ENCODE data around the gene ENGASE. TPM values are rescaled to one million over a fixed set of nuclear protein-coding genes. Genes with fewer than 3 reads are reported as not detected.

The ENGASE gene
- total and polyA plus RNA-seq, 2 experiments from 2014 or later, result 9.0 to 27.1 TPM

DNA sequence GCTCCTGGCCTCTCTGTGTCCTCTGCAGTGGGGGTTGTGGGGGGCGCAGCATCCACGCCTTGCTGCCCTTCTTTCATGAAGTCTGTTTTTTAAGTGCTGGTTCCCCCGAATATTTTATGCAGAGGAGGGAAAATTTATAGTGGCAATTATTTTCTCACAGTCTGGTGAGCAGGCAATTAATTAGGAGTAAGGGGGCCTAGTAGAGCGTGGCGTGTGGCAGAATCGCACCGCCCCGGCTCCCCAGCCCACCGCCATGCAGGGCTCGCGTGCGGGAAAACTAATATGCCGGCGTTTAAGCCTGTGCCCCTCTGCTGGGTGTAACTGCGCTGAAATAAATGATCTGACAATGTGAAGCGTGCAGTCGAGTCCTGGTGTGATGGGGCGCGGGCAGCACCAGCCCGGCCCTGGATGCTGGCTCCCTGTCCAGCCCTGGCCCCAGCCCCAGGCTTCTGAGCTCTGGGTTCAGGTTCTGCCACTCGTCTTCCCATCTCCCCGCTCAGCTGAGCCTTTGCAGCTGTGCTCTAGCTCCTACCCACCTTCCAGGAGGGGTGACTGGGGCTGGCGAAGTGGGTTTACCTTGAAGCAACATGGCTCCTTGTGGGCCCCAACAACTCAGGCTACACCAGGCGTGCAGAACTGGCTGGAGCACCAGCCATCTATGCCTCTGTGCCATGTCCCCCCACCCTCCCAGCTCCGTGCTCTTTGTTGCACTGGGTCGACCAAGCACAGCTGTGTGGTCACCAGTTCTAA lies 13.8 kb downstream of the ENGASE start (continued):
- TF ChIP-seq, protein P1, sequence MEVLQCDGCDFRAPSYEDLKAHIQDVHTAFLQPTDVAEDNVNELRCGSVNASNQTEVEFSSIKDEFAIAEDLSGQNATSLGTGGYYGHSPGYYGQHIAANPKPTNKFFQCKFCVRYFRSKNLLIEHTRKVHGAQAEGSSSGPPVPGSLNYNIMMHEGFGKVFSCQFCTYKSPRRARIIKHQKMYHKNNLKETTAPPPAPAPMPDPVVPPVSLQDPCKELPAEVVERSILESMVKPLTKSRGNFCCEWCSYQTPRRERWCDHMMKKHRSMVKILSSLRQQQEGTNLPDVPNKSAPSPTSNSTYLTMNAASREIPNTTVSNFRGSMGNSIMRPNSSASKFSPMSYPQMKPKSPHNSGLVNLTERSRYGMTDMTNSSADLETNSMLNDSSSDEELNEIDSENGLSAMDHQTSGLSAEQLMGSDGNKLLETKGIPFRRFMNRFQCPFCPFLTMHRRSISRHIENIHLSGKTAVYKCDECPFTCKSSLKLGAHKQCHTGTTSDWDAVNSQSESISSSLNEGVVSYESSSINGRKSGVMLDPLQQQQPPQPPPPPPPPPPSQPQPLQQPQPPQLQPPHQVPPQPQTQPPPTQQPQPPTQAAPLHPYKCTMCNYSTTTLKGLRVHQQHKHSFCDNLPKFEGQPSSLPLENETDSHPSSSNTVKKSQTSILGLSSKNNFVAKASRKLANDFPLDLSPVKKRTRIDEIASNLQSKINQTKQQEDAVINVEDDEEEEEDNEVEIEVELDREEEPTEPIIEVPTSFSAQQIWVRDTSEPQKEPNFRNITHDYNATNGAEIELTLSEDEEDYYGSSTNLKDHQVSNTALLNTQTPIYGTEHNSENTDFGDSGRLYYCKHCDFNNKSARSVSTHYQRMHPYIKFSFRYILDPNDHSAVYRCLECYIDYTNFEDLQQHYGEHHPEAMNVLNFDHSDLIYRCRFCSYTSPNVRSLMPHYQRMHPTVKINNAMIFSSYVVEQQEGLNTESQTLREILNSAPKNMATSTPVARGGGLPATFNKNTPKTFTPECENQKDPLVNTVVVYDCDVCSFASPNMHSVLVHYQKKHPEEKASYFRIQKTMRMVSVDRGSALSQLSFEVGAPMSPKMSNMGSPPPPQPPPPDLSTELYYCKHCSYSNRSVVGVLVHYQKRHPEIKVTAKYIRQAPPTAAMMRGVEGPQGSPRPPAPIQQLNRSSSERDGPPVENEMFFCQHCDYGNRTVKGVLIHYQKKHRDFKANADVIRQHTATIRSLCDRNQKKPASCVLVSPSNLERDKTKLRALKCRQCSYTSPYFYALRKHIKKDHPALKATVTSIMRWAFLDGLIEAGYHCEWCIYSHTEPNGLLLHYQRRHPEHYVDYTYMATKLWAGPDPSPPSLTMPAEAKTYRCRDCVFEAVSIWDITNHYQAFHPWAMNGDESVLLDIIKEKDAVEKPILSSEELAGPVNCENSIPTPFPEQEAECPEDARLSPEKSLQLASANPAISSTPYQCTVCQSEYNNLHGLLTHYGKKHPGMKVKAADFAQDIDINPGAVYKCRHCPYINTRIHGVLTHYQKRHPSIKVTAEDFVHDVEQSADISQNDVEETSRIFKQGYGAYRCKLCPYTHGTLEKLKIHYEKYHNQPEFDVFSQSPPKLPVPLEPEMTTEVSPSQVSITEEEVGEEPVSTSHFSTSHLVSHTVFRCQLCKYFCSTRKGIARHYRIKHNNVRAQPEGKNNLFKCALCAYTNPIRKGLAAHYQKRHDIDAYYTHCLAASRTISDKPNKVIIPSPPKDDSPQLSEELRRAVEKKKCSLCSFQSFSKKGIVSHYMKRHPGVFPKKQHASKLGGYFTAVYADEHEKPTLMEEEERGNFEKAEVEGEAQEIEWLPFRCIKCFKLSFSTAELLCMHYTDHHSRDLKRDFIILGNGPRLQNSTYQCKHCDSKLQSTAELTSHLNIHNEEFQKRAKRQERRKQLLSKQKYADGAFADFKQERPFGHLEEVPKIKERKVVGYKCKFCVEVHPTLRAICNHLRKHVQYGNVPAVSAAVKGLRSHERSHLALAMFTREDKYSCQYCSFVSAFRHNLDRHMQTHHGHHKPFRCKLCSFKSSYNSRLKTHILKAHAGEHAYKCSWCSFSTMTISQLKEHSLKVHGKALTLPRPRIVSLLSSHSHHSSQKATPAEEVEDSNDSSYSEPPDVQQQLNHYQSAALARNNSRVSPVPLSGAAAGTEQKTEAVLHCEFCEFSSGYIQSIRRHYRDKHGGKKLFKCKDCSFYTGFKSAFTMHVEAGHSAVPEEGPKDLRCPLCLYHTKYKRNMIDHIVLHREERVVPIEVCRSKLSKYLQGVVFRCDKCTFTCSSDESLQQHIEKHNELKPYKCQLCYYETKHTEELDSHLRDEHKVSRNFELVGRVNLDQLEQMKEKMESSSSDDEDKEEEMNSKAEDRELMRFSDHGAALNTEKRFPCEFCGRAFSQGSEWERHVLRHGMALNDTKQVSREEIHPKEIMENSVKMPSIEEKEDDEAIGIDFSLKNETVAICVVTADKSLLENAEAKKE (CRISPR knock-in tag; IDR thresholded peaks at IDR 0.05), result no peak
- TF ChIP-seq JUNB (IDR thresholded peaks at IDR 0.05; ENCODE audit: unreplicated experiment), result no peak
- TF ChIP-seq STAT1 (IDR thresholded peaks at IDR 0.05; ENCODE audit: unreplicated experiment), result no peak
- TF ChIP-seq EZH2phosphoT487 (IDR thresholded peaks at IDR 0.05; ENCODE audit: unreplicated experiment), result no peak
- no peak for TF ChIP-seq NANOG (IDR thresholded peaks at IDR 0.05; ENCODE audit: borderline replicate concordance)

DNA sequence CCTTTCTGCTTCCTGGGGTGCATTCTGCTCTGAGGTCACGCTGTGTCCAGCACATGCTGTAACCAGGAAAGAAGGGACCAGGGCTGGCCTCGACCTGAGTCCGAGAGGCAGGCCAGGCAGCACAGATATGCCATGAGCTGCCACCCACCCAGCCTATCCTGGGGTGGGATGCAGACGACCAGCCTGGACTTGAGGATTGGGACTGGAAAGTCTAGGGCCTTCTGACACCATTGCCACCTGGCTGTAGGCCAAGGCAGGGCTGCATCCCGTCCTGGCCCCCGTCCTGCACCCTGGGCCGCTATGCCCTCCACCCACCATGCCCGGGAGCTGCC lies 14.3 kb downstream of the ENGASE start:
- peaks cover 7% of the 10 kb centered on the region for H3K27me3 Mint-ChIP-seq (ENCODE audit: insufficient read depth, low read depth, poor library complexity)
- ATAC-seq (no peak), DNase-seq (ENCODE audit: low spot score) (no peak)
- no peak overlapping the region for H3K4me3 Mint-ChIP-seq
- Histone ChIP-seq H3F3A (replicated peaks; ENCODE audit: low read depth) (no peaks in the 10 kb centered on the region), H3K79me2 (replicated peaks; ENCODE audit: insufficient read depth) (no peaks in the 10 kb centered on the region), H3K36me3 (ENCODE audit: insufficient read depth) (no peaks in the 10 kb centered on the region), H3K4me3 (no peak overlapping the region), H3K9me2 (ENCODE audit: insufficient read depth) (no peaks in the 10 kb centered on the region), H2AFZ (no peak overlapping the region), H3K27ac (ENCODE audit: low read depth) (no peak overlapping the region), H3K4me2 (no peak overlapping the region), H3K4me1 (ENCODE audit: insufficient read depth) (no peaks in the 10 kb centered on the region), H4K20me1 (replicated peaks; ENCODE audit: insufficient read depth) (no peaks in the 10 kb centered on the region), H3K27me3 (ENCODE audit: insufficient read depth) (no peaks in the 10 kb centered on the region)
- peaks cover 3% of the 10 kb centered on the region; the same call in 2 of the 3 replicates for H3K4me1 Mint-ChIP-seq
- TF ChIP-seq EZH2phosphoT487 (IDR thresholded peaks at IDR 0.05; ENCODE audit: unreplicated experiment) (no peak), CREB1 (CRISPR knock-in tag; IDR thresholded peaks at IDR 0.05; ENCODE audit: low read depth) (no peak)
- H3K36me3 Mint-ChIP-seq (ENCODE audit: low read depth), result peaks cover 3% of the 10 kb centered on the region; the same call in 1 of the 3 replicates
- no peaks in the 10 kb centered on the region for H3K9me3 Mint-ChIP-seq
- H3K27ac Mint-ChIP-seq, result no peak overlapping the region

Measured in GM23338 (cell line).